Measurements from ENCODE around the gene OR2V1.
"Not testable (repeated sequence)": the region's sequence is repeated elsewhere in the genome, so short reads cannot be mapped to it uniquely, and the experiment has no call there.

Gene OR2V1, protein sequence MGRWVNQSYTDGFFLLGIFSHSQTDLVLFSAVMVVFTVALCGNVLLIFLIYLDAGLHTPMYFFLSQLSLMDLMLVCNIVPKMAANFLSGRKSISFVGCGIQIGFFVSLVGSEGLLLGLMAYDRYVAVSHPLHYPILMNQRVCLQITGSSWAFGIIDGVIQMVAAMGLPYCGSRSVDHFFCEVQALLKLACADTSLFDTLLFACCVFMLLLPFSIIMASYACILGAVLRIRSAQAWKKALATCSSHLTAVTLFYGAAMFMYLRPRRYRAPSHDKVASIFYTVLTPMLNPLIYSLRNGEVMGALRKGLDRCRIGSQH

GRCh38 chr5:181130832-181131496 lies at the start of gene OR2V1:
OR2V1 (minus strand) TSS chr5:181131169; CDS start chr5:181125304, 5,865 bp downstream.
- Mint-ChIP-seq H3K36me3 (ENCODE audit: low read depth) (no peaks in the 10 kb centered on the region), H3K27ac (no peak within 1 kb of the TSS), H3K4me3 (no peak within 1 kb of the TSS), H3K9me3 (no peaks in the 10 kb centered on the region), H3K4me1 (ENCODE audit: low read depth) (no peaks in the 10 kb centered on the region), H3K27me3 (ENCODE audit: low read depth) (peaks cover 23% of the 10 kb centered on the region)

- not testable (repeated sequence) for H3K27ac Mint-ChIP-seq; H3K4me3 Mint-ChIP-seq; H3K9me3 Mint-ChIP-seq; H3K36me3 Mint-ChIP-seq (ENCODE audit: low read depth)
- Mint-ChIP-seq H3K4me1 (ENCODE audit: low read depth) (peaks cover 17% of the 10 kb centered on the region), H3K27me3 (ENCODE audit: low read depth) (peaks cover 37% of the 10 kb centered on the region)
Measured at GRCh38 chr5:181177559-181177958, 46.6 kb upstream of the OR2V1 start.

DNA sequence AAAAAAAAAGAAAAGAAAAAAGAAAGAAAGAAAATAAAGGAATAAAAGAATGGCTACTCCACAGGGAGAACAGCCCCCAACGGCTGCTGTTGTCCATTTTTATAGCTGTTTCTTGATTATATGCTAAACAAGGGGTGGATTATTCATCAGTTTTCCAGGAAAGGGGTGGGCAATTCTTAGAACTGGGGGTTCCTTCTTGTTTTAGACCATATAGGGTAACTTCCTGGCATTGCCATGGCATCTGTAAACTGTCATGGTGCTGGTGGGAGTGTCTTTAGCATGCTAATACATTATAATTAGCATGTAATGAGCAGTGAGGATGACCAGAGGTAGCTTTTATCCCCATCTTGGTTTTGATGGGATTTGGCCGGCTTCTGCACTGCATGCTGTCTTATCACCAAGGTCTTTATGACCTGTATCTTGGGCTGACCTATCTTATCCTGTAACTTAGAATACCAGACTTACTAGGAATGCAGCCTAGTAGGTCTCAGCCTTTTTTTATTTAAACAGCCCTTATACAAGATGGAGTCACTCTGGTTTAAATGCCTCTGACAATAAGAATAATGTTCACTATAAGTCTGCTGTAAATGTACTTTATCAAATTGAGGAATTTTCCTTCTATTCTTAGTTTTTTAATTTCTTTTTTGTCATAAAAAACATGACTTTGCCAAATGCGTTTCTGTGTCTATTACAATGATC lies 45.4 kb upstream of the OR2V1 start:
- Mint-ChIP-seq H3K9me3 (no peaks in the 10 kb centered on the region), H3K4me1 (ENCODE audit: low read depth) (peaks cover 15% of the 10 kb centered on the region), H3K27me3 (ENCODE audit: low read depth) (peaks cover 34% of the 10 kb centered on the region), H3K4me3 (no peak overlapping the region), H3K36me3 (ENCODE audit: low read depth) (no peaks in the 10 kb centered on the region), H3K27ac (no peak overlapping the region)

GRCh38 chr5:181173420-181174342 lies 42.7 kb upstream of the OR2V1 start:
- Mint-ChIP-seq H3K4me1 (ENCODE audit: low read depth) (peaks cover 37% of the 10 kb centered on the region), H3K27me3 (ENCODE audit: low read depth) (peaks cover 59% of the 10 kb centered on the region)

GRCh38 chr5:181173027-181173419 lies 42.1 kb upstream of the OR2V1 start:
- Mint-ChIP-seq H3K9me3 (no peaks in the 10 kb centered on the region), H3K27me3 (ENCODE audit: low read depth) (peaks cover 66% of the 10 kb centered on the region), H3K36me3 (ENCODE audit: low read depth) (peaks cover 2% of the 10 kb centered on the region), H3K4me3 (peak overlapping the region; percentile 87), H3K4me1 (ENCODE audit: low read depth) (peaks cover 39% of the 10 kb centered on the region), H3K27ac (peak overlapping the region; percentile 87)

More at GRCh38 chr5:181173420-181174342, 42.7 kb upstream of the OR2V1 start:
- peak overlapping the region; percentile 87 for H3K4me3 Mint-ChIP-seq
- H3K9me3 Mint-ChIP-seq = no peaks in the 10 kb centered on the region
- H3K36me3 Mint-ChIP-seq (ENCODE audit: low read depth) = peaks cover 2% of the 10 kb centered on the region
- peak overlapping the region; percentile 87 for H3K27ac Mint-ChIP-seq

- Mint-ChIP-seq H3K4me1 (ENCODE audit: low read depth) (peaks cover 46% of the 10 kb centered on the region), H3K27me3 (ENCODE audit: low read depth) (peaks cover 69% of the 10 kb centered on the region), H3K36me3 (ENCODE audit: low read depth) (peaks cover 2% of the 10 kb centered on the region), H3K9me3 (no peaks in the 10 kb centered on the region), H3K4me3 (no peak overlapping the region), H3K27ac (no peak overlapping the region)
Measured at GRCh38 chr5:181171782-181172181, 40.8 kb upstream of the OR2V1 start.

DNA sequence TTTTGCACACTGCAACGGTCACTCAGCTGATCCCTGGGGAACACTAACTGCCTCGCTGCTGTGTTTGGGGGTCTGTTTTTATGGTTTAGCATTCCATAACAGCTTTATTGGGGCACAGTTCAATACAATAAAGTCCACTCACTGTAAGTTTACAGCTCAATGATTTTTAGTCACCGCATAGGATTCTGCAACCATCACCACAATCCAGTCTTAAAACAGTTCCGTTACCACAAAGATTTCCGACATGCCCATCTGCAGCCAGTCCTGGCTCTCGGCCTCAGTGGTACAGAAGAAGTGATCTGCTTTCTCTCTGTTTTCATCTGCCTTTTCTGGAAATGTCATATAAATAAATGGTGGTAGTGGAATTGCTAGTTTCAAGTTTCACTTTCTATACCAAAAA lies 40.0 kb upstream of the OR2V1 start:
- Mint-ChIP-seq H3K27me3 (ENCODE audit: low read depth) (peaks cover 73% of the 10 kb centered on the region), H3K4me3 (peak overlapping the region; percentile 28), H3K36me3 (ENCODE audit: low read depth) (peaks cover 2% of the 10 kb centered on the region), H3K27ac (peak overlapping the region; percentile 67), H3K4me1 (ENCODE audit: low read depth) (peaks cover 46% of the 10 kb centered on the region), H3K9me3 (no peaks in the 10 kb centered on the region)

GRCh38 chr5:181170237-181170825 lies 39.4 kb upstream of the OR2V1 start:
- Mint-ChIP-seq H3K27ac (peak overlapping the region; percentile 70), H3K36me3 (ENCODE audit: low read depth) (peaks cover 2% of the 10 kb centered on the region), H3K4me3 (peak overlapping the region; percentile 72), H3K9me3 (no peaks in the 10 kb centered on the region), H3K27me3 (ENCODE audit: low read depth) (peaks cover 76% of the 10 kb centered on the region), H3K4me1 (ENCODE audit: low read depth) (peaks cover 49% of the 10 kb centered on the region)

- not testable (repeated sequence) for H3K9me3 Mint-ChIP-seq; H3K36me3 Mint-ChIP-seq (ENCODE audit: low read depth)
- H3K4me1 Mint-ChIP-seq (ENCODE audit: low read depth) = peaks cover 51% of the 10 kb centered on the region
- H3K27me3 Mint-ChIP-seq (ENCODE audit: low read depth) = peaks cover 76% of the 10 kb centered on the region
- H3K4me3 Mint-ChIP-seq = peak overlapping the region; percentile 72
- peak overlapping the region; percentile 70 for H3K27ac Mint-ChIP-seq
Measured at GRCh38 chr5:181169459-181170236, 38.7 kb upstream of the OR2V1 start.

- H3K27me3 Mint-ChIP-seq (ENCODE audit: low read depth) = peaks cover 74% of the 10 kb centered on the region
- H3K27ac Mint-ChIP-seq = peak overlapping the region; percentile 34
- peaks cover 52% of the 10 kb centered on the region for H3K4me1 Mint-ChIP-seq (ENCODE audit: low read depth)
- H3K4me3 Mint-ChIP-seq = peak overlapping the region; percentile 45
- peaks cover 2% of the 10 kb centered on the region for H3K36me3 Mint-ChIP-seq (ENCODE audit: low read depth)
- no peaks in the 10 kb centered on the region for H3K9me3 Mint-ChIP-seq
Measured at GRCh38 chr5:181168595-181169118, 37.7 kb upstream of the OR2V1 start.

- peaks cover 44% of the 10 kb centered on the region for H3K4me1 Mint-ChIP-seq (ENCODE audit: low read depth)
- H3K9me3 Mint-ChIP-seq = no peaks in the 10 kb centered on the region
- peaks cover 71% of the 10 kb centered on the region for H3K27me3 Mint-ChIP-seq (ENCODE audit: low read depth)
- H3K4me3 Mint-ChIP-seq = no peak overlapping the region
- no peak overlapping the region for H3K27ac Mint-ChIP-seq
- peaks cover 2% of the 10 kb centered on the region for H3K36me3 Mint-ChIP-seq (ENCODE audit: low read depth)
Measured at GRCh38 chr5:181167814-181168488, 37.0 kb upstream of the OR2V1 start.

DNA sequence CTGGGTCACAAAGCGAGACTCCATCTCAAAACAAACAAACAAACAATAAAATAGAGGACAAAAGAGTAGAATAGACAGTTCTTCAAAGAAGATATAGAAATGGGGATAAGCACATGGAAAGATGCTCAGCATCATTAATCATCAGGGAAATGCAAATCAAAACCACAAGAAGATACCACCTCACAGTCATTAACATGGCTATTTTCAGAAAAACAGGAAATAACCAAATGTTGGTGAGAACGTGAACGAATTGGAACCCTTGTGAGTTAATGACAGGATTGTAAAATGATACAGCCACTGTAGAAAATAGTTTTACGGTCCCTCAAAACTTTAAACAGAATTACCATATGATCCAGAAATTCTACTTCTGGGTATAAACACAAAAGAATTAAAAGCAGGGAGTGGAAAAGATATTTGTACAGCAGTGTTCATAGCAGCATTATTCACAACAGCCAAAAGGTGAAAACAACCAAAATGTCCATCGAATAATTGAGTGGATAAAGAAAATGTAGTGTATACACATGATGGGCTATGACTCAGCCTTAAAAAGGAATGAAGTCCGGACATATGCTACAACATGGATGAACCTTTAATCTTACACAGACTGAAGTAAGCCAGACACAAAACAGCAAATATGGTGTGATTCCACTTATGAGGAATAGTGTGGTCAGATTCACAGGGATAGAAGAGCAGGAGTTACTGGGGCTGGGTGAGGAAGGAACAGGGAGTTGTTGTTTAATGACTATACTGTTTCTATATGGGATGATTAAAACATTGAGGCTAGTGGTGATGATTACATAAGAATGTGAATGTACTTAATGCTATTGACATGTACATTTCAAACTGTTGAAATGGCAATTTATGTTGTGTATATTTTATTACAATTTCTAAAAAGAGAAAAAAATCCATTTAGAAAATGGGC lies 36.1 kb upstream of the OR2V1 start:
- Mint-ChIP-seq H3K27me3 (ENCODE audit: low read depth) (peaks cover 69% of the 10 kb centered on the region), H3K36me3 (ENCODE audit: low read depth) (peaks cover 2% of the 10 kb centered on the region), H3K4me3 (no peak overlapping the region), H3K4me1 (ENCODE audit: low read depth) (peaks cover 41% of the 10 kb centered on the region), H3K27ac (no peak overlapping the region), H3K9me3 (no peaks in the 10 kb centered on the region)
